MV-4-11 (cell line): ENCODE results near the gene PTPRN2.

Source experiments
- DNase-seq: peaks from one replicate; lab custom pipeline; 2025; lab: John Stamatoyannopoulos, UW

PTPRN2 gene

GRCh38 chr7:158602905-158603772 is 15.5 kb upstream of the PTPRN2 start:
- DNase-seq, result no peak

GRCh38 chr7:158602041-158602440 is 14.4 kb upstream of the PTPRN2 start:
- no peak for DNase-seq

- DNase-seq, result no peak
Observed at GRCh38 chr7:158601090-158601489, 13.5 kb upstream of the PTPRN2 start.

GRCh38 chr7:158596745-158597144 is 9.1 kb upstream of the PTPRN2 start:
- no peak for DNase-seq

GRCh38 chr7:158596309-158596708 is 8.7 kb upstream of the PTPRN2 start:
- DNase-seq, result no peak

GRCh38 chr7:158595068-158595467 is 7.4 kb upstream of the PTPRN2 start:
- no peak for DNase-seq

- DNase-seq, result no peak
Observed at GRCh38 chr7:158592541-158592940, 4.9 kb upstream of the PTPRN2 start.

GRCh38 chr7:158591944-158592343 is 4.3 kb upstream of the PTPRN2 start:
- DNase-seq, result no peak

- no peak for DNase-seq
Observed at GRCh38 chr7:158590181-158590530, 2.5 kb upstream of the PTPRN2 start.

- DNase-seq, result no peak
Observed at GRCh38 chr7:158589653-158590052, 2.0 kb upstream of the PTPRN2 start.

- no peak for DNase-seq
Observed at GRCh38 chr7:158588878-158589442, 1.3 kb upstream of the PTPRN2 start.

GRCh38 chr7:158588085-158588877 is 658 bp upstream of the PTPRN2 start:
- DNase-seq, result no peak

GRCh38 chr7:158586499-158587161 is 993 bp downstream of the PTPRN2 start:
- DNase-seq, result no peak

- no peak for DNase-seq
Observed at GRCh38 chr7:158585721-158586498, 1.7 kb downstream of the PTPRN2 start.

- DNase-seq, result no peak
Observed at GRCh38 chr7:158584407-158584806, 3.2 kb downstream of the PTPRN2 start.

GRCh38 chr7:158583810-158584209 is 3.8 kb downstream of the PTPRN2 start:
- no peak for DNase-seq

GRCh38 chr7:158583143-158583542 is 4.5 kb downstream of the PTPRN2 start:
- no peak for DNase-seq

GRCh38 chr7:158582089-158582456 is 5.5 kb downstream of the PTPRN2 start:
- no peak for DNase-seq

- DNase-seq, result peak; percentile 30
Observed at GRCh38 chr7:158581440-158582088, 6.1 kb downstream of the PTPRN2 start.

GRCh38 chr7:158579662-158580646 is 7.7 kb downstream of the PTPRN2 start:
- no peak for DNase-seq
